ENCODE measurements around the gene SYCP1. TPM values are rescaled to one million over a fixed set of nuclear protein-coding genes. Genes with fewer than 3 reads are reported as not detected.
"Not testable (repeated sequence)": the region's sequence is repeated elsewhere in the genome, so short reads cannot be mapped to it uniquely, and the experiment has no call there.

SYCP1 gene
- total RNA-seq, 1 donor from 2014 or later = 0.17 TPM

- no peak overlapping the region for H3K4me3 ChIP-seq (ENCODE audit: low read depth, low read length)
- DNase-seq (ENCODE audit: low read depth) = no peak
- TF ChIP-seq CTCF (IDR thresholded peaks at IDR 0.05; ENCODE audit: insufficient read depth, low read length, poor library complexity, severe bottlenecking) = no peak
- no peaks in the 10 kb centered on the region for H3K36me3 ChIP-seq (ENCODE audit: control insufficient read depth, insufficient read depth, low read length)
- H3K27me3 ChIP-seq (ENCODE audit: control insufficient read depth, insufficient read depth, low read length) = no peaks in the 10 kb centered on the region
Observed at GRCh38 chr1:114892194-114892918, 37.7 kb downstream of the SYCP1 start.

GRCh38 chr1:114896795-114897194, 42.1 kb downstream of the SYCP1 start:
- no peak overlapping the region for H3K4me3 ChIP-seq (ENCODE audit: low read depth, low read length)
- DNase-seq (ENCODE audit: low read depth) = no peak
- no peak for TF ChIP-seq CTCF (IDR thresholded peaks at IDR 0.05; ENCODE audit: insufficient read depth, low read length, poor library complexity, severe bottlenecking)
- no peaks in the 10 kb centered on the region for H3K36me3 ChIP-seq (ENCODE audit: control insufficient read depth, insufficient read depth, low read length)
- H3K27me3 ChIP-seq (ENCODE audit: control insufficient read depth, insufficient read depth, low read length) = no peaks in the 10 kb centered on the region

- Histone ChIP-seq H3K36me3 (ENCODE audit: control insufficient read depth, insufficient read depth, low read length) (no peaks in the 10 kb centered on the region), H3K27me3 (ENCODE audit: control insufficient read depth, insufficient read depth, low read length) (no peaks in the 10 kb centered on the region), H3K4me3 (ENCODE audit: low read depth, low read length) (no peak overlapping the region)
- DNase-seq (ENCODE audit: low read depth) = no peak
- no peak for TF ChIP-seq CTCF (IDR thresholded peaks at IDR 0.05; ENCODE audit: insufficient read depth, low read length, poor library complexity, severe bottlenecking)
Observed at GRCh38 chr1:114901814-114902213, 47.2 kb downstream of the SYCP1 start.

- no peak for DNase-seq (ENCODE audit: low read depth)
Observed at GRCh38 chr1:114902343-114902742, 47.7 kb downstream of the SYCP1 start.

GRCh38 chr1:114903480-114903879, 48.8 kb downstream of the SYCP1 start:
- no peaks in the 10 kb centered on the region for H3K36me3 ChIP-seq (ENCODE audit: control insufficient read depth, insufficient read depth, low read length)
- H3K4me3 ChIP-seq (ENCODE audit: low read depth, low read length) = no peak overlapping the region
- DNase-seq (ENCODE audit: low read depth) = no peak
- no peaks in the 10 kb centered on the region for H3K27me3 ChIP-seq (ENCODE audit: control insufficient read depth, insufficient read depth, low read length)
- no peak for TF ChIP-seq CTCF (IDR thresholded peaks at IDR 0.05; ENCODE audit: insufficient read depth, low read length, poor library complexity, severe bottlenecking)

More at GRCh38 chr1:114902343-114902742, 47.7 kb downstream of the SYCP1 start:
- H3K4me3 ChIP-seq (ENCODE audit: low read depth, low read length) = no peak overlapping the region
- H3K36me3 ChIP-seq (ENCODE audit: control insufficient read depth, insufficient read depth, low read length) = no peaks in the 10 kb centered on the region
- no peaks in the 10 kb centered on the region for H3K27me3 ChIP-seq (ENCODE audit: control insufficient read depth, insufficient read depth, low read length)
- no peak for TF ChIP-seq CTCF (IDR thresholded peaks at IDR 0.05; ENCODE audit: insufficient read depth, low read length, poor library complexity, severe bottlenecking)

GRCh38 chr1:114915720-114916119, 61.1 kb downstream of the SYCP1 start:
- H3K27me3 ChIP-seq (ENCODE audit: control insufficient read depth, insufficient read depth, low read length); H3K4me3 ChIP-seq (ENCODE audit: low read depth, low read length); H3K36me3 ChIP-seq (ENCODE audit: control insufficient read depth, insufficient read depth, low read length); DNase-seq (ENCODE audit: low read depth): not testable (repeated sequence)

All from kidney epithelial cell (primary cell).